IMR-90 (cell line): ENCODE data around the gene MTA1. TPM values are rescaled to one million over a fixed set of nuclear protein-coding genes. Genes with fewer than 3 reads are reported as not detected.

Source experiments
- ATAC-seq: fragments of 200-7000 bp; cut with Tn5 transposase; 2 replicates; pipeline ENCODE4 v1.9.1; 2020; ENCODE audit warnings: low read depth, mild to moderate bottlenecking, moderate library complexity
- BruUV-seq: library from RNA; stranded (reverse); fragments of 400-500 nt; replicated peaks from 2 replicates; lab custom pipeline; 2021; lab: Mats Ljungman, UMichigan
- CTCF ChIA-PET: fragments of 300-600 bp; formaldehyde crosslinking; extraction: SDS; loops from one replicate; lab custom pipeline; 2021; ENCODE audit warnings: antibody characterized with exemption; lab: Yijun Ruan, JAX
- POLR2A ChIA-PET: fragments of 300-600 bp; sonication (Branson Sonifier 250); formaldehyde crosslinking; loops from one replicate; lab custom pipeline; 2022; ENCODE audit warnings: antibody characterized with exemption; ENCODE audit not compliant: unreplicated experiment; lab: Charles Lee
- DNase-seq: peaks from one replicate; pipeline ENCODE4 v3.0.0; 2013
- H2AFZ ChIP-seq: replicated peaks from 2 replicates; pipeline ENCODE3; 2013; ENCODE audit warnings: low read length, mild to moderate bottlenecking; ENCODE audit not compliant: poor library complexity
- H2AK5ac ChIP-seq: 2 replicates; pipeline ENCODE4 v1.6.1; 2013; ENCODE audit warnings: low read depth, low read length, inconsistent platforms
- H2AK9ac ChIP-seq: replicated peaks from 2 replicates; pipeline ENCODE3; 2013; ENCODE audit warnings: mild to moderate bottlenecking, low read depth, low read length, moderate library complexity; ENCODE audit not compliant: poor library complexity
- H2BK120ac ChIP-seq: 2 replicates; pipeline ENCODE4 v1.6.1; 2013; ENCODE audit warnings: low read depth, low read length, inconsistent platforms
- H2BK15ac ChIP-seq: 3 replicates; pipeline ENCODE4 v1.6.1; 2013; ENCODE audit warnings: low read depth, low read length, inconsistent platforms
- H2BK20ac ChIP-seq: 2 replicates; pipeline ENCODE4 v1.6.1; 2013; ENCODE audit warnings: low read depth, mild to moderate bottlenecking, inconsistent platforms, low read length, moderate library complexity
- H2BK5ac ChIP-seq: 2 replicates; pipeline ENCODE4 v1.6.1; 2013; ENCODE audit warnings: mild to moderate bottlenecking, low read depth, low read length, inconsistent platforms; ENCODE audit not compliant: poor library complexity, severe bottlenecking
- H3K14ac ChIP-seq: replicated peaks from 2 replicates; pipeline ENCODE4 v1.6.1; 2013; ENCODE audit warnings: low read depth, low read length, inconsistent platforms
- H3K18ac ChIP-seq: 2 replicates; pipeline ENCODE4 v1.6.1; 2013; ENCODE audit warnings: low read depth, low read length, control low read depth
- H3K23ac ChIP-seq: 2 replicates; pipeline ENCODE4 v1.6.1; 2013; ENCODE audit warnings: low read depth, low read length, inconsistent platforms
- H3K27ac ChIP-seq: 2 replicates; pipeline ENCODE4 v1.5.1; 2013; ENCODE audit warnings: mild to moderate bottlenecking, control low read depth, low read length; ENCODE audit not compliant: insufficient read depth
- H3K27me3 ChIP-seq: 2 replicates; pipeline ENCODE4 v1.6.1; 2013; ENCODE audit warnings: low read length; ENCODE audit not compliant: control insufficient read depth, insufficient read depth
- H3K36me3 ChIP-seq: 2 replicates; pipeline ENCODE4 v1.6.1; 2013; ENCODE audit warnings: low read length, mixed read lengths; ENCODE audit not compliant: control insufficient read depth, insufficient read depth
- H3K4ac ChIP-seq: 2 replicates; pipeline ENCODE4 v1.6.1; 2013; ENCODE audit warnings: low read depth, low read length, inconsistent platforms
- H3K4me1 ChIP-seq: 2 replicates; pipeline ENCODE4 v1.6.1; 2013; ENCODE audit warnings: low read length, mixed read lengths; ENCODE audit not compliant: control insufficient read depth, insufficient read depth
- H3K4me2 ChIP-seq: 2 replicates; pipeline ENCODE4 v1.6.1; 2013; ENCODE audit warnings: low read depth, mild to moderate bottlenecking, control low read depth, low read length, moderate library complexity
- H3K4me3 ChIP-seq: 2 replicates; pipeline ENCODE4 v1.5.1; 2013; ENCODE audit warnings: low read depth, mild to moderate bottlenecking, control low read depth, low read length, moderate library complexity; ENCODE audit not compliant: insufficient read depth
- H3K56ac ChIP-seq: 2 replicates; pipeline ENCODE4 v1.6.1; 2013; ENCODE audit warnings: low read length, inconsistent platforms; ENCODE audit not compliant: insufficient read depth; ENCODE audit errors: extremely low read depth
- H3K79me1 ChIP-seq, 2 experiments: 2 replicates each; pipeline ENCODE4 v1.6.1; 2013; ENCODE audit warnings: low read length in 2 of 2, inconsistent platforms in 1 of 2, low read depth in 1 of 2
- H3K9ac ChIP-seq: 2 replicates; pipeline ENCODE4 v1.6.1; 2013; ENCODE audit warnings: low read depth, low read length, control low read depth
- H3K9me1 ChIP-seq: 2 replicates; pipeline ENCODE4 v1.6.1; 2013; ENCODE audit warnings: low read length, inconsistent platforms; ENCODE audit not compliant: insufficient read depth
- H3K9me3 ChIP-seq: 2 replicates; pipeline ENCODE4 v1.6.1; 2013; ENCODE audit warnings: low read length; ENCODE audit not compliant: control insufficient read depth, insufficient read depth
- H4K20me1 ChIP-seq: 2 replicates; pipeline ENCODE4 v1.6.1; 2013; ENCODE audit warnings: low read length, inconsistent platforms; ENCODE audit not compliant: insufficient read depth
- H4K5ac ChIP-seq: 2 replicates; pipeline ENCODE4 v1.6.1; 2013; ENCODE audit warnings: mild to moderate bottlenecking, low read depth, low read length, control low read depth
- H4K8ac ChIP-seq, 2 experiments: 2 replicates each; pipeline ENCODE4 v1.6.1; 2013; ENCODE audit warnings: low read depth in 2 of 2, low read length in 2 of 2, control low read depth in 1 of 2, inconsistent platforms in 1 of 2
- H4K91ac ChIP-seq: 2 replicates; pipeline ENCODE4 v1.6.1; 2013; ENCODE audit warnings: low read depth, low read length, inconsistent platforms; ENCODE audit not compliant: insufficient read depth
- BHLHE40 ChIP-seq: fragments of 150-350 bp; IDR thresholded peaks from 2 replicates; pipeline ENCODE4 v1.6.1; 2016; ENCODE audit warnings: mild to moderate bottlenecking, low read depth, low read length
- CHD1 ChIP-seq: IDR thresholded peaks from 2 replicates; pipeline ENCODE4 v1.6.1; 2012; ENCODE audit warnings: low read depth, low read length, improper control_type of control experiment
- FOS ChIP-seq: fragments of 150-350 bp; IDR thresholded peaks from 2 replicates; pipeline ENCODE4 v1.6.1; 2016; ENCODE audit warnings: low read depth, low read length
- MAFK ChIP-seq: IDR thresholded peaks from 2 replicates; pipeline ENCODE4 v1.6.1; 2012; ENCODE audit warnings: low read depth, low read length, improper control_type of control experiment
- MAZ ChIP-seq: IDR thresholded peaks from 2 replicates; pipeline ENCODE4 v1.6.1; 2012; ENCODE audit warnings: low read depth, mild to moderate bottlenecking, low read length, improper control_type of control experiment, moderate library complexity, borderline replicate concordance
- RAD21 ChIP-seq: IDR thresholded peaks from 2 replicates; pipeline ENCODE4 v1.6.1; 2012; ENCODE audit warnings: low read length, improper control_type of control experiment
- WGBS, 2 experiments: methylation state at CpG; one replicate each; pipeline versions ENCODE4 v1.1.5 to v1.1.7; 2013; ENCODE audit warnings: missing lambda C conversion rate in 2 of 2; ENCODE audit not compliant: insufficient read length in 1 of 2; ENCODE audit errors: extremely low coverage in 2 of 2; 5-methylcytosine and 5-hydroxymethylcytosine counted together
- dilution Hi-C: fragments of 300-500 bp; cut with HindIII; formaldehyde crosslinking; loops from one replicate; pipeline ENCODE4 v1.14.3; 2018; ENCODE audit warnings: low sequenced_read_pairs; ENCODE audit not compliant: unreplicated experiment
- in situ Hi-C: fragments of 300-500 bp; cut with MboI; formaldehyde crosslinking; loops from 3 replicates; pipeline ENCODE4 v1.14.3; 2019; ENCODE audit warnings: low sequenced_read_pairs, inconsistent platforms, mixed read lengths
- intact Hi-C: fragments of 100-400 bp; cut with micrococcal nuclease; formaldehyde crosslinking; loops from 2 replicates; pipeline ENCODE4 v1.10.0; 2022
- polyA plus RNA-seq, 3 experiments: library from polyadenylated mRNA; depleted of rRNA; stranded (reverse); fragments of >200 nt; gene quantifications; 2 replicates each; pipeline ENCODE4 v1.2.3, GENCODE V29; 2012; ENCODE audit warnings: low replicate concordance in 1 of 3
- total RNA-seq: library from RNA; depleted of rRNA; stranded (reverse); fragments of >200 nt; gene quantifications from 2 replicates; pipeline ENCODE4 v1.2.3, GENCODE V29; 2012
- TF ChIP-seq, protein P1 (sequence below): conservative IDR thresholded peaks from 2 replicates; pipeline ENCODE4 v1.5.1; 2012; ENCODE audit warnings: mild to moderate bottlenecking, low read depth, low read length, improper control_type of control experiment
- TF ChIP-seq, protein P2 (sequence below): fragments of 150-350 bp; IDR thresholded peaks from 2 replicates; pipeline ENCODE4 v1.6.1; 2016; ENCODE audit warnings: low read depth, mild to moderate bottlenecking, low read length, moderate library complexity, borderline replicate concordance

MTA1 gene
- total and polyA plus RNA-seq, 2 of the 4 experiments (the other 2 are of a cell fraction): 21.5 to 61.6 TPM

DNA sequence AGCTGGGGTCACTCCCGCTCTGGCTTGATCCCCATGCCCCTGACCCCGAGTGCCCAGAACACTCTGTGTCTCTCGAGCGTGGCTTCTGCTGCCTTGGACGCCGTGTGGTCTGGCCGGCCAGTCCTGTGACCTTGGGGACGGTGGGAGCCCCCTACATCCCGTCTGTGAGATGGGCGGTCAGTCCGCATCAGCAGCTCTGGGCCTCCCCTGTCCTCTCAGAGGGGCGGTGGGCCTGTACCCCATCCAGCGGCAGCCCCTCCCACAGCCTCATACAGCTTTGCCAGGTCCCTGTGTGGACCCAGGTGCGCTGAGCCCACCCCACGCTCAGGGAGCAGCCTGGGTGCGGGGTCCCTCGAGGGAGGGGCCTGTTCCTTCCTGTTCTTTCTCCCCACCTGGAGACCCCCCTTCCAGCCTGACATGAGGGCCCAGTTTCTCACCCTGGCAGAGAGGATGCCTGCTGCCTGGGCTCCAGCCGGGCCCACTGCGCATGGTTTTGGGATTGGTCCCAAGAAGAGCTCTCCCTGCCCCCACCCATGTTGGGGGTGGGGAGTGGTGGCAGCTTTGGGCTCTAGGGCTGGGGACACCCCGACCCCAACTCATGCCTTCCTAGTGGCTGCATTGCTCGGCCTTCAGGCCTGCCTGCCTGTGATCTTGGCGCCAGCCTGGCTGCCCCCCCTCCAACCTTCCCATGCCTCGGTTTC lies 1.5 kb downstream of the MTA1 start:
- H3K4me2 ChIP-seq: peak overlapping the region; percentile 99
- intact Hi-C loops (no loop called here), in situ Hi-C loops (no loop called here), dilution Hi-C loops (no loop called here)
- H3K36me3 ChIP-seq: peaks cover 9% of the 10 kb centered on the region; the same call in 1 of the 2 replicates
- H3K56ac ChIP-seq: no peak overlapping the region
- peak overlapping the region; percentile 58; the same call in 1 of the 2 replicates for H3K27ac ChIP-seq
- peak overlapping the region; percentile 82 for H3K14ac ChIP-seq
- ATAC-seq (0 out of 2 replicates have a peak, but pooled peaks have one; percentile 2), DNase-seq (no peak)
- H3K4me3 ChIP-seq: peak overlapping the region; percentile 87
- H2BK20ac ChIP-seq: no peak overlapping the region
- H2BK120ac ChIP-seq: no peak overlapping the region
- H2BK5ac ChIP-seq: no peak overlapping the region
- CTCF ChIA-PET: no interaction called here
- H4K5ac ChIP-seq: no peak overlapping the region
- H4K91ac ChIP-seq: peak overlapping the region; percentile 37
- no peaks in the 10 kb centered on the region for H3K9me3 ChIP-seq
- peak overlapping the region; percentile 33 for H2AFZ ChIP-seq
- TF ChIP-seq RAD21: no peak
- no peak for TF ChIP-seq MAZ
- TF ChIP-seq MAFK: no peak
- TF ChIP-seq BHLHE40: no peak
- TF ChIP-seq FOS: no peak
- no peak for TF ChIP-seq CHD1
- TF ChIP-seq, protein P1, sequence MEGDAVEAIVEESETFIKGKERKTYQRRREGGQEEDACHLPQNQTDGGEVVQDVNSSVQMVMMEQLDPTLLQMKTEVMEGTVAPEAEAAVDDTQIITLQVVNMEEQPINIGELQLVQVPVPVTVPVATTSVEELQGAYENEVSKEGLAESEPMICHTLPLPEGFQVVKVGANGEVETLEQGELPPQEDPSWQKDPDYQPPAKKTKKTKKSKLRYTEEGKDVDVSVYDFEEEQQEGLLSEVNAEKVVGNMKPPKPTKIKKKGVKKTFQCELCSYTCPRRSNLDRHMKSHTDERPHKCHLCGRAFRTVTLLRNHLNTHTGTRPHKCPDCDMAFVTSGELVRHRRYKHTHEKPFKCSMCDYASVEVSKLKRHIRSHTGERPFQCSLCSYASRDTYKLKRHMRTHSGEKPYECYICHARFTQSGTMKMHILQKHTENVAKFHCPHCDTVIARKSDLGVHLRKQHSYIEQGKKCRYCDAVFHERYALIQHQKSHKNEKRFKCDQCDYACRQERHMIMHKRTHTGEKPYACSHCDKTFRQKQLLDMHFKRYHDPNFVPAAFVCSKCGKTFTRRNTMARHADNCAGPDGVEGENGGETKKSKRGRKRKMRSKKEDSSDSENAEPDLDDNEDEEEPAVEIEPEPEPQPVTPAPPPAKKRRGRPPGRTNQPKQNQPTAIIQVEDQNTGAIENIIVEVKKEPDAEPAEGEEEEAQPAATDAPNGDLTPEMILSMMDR: no peak
- TF ChIP-seq, protein P2, sequence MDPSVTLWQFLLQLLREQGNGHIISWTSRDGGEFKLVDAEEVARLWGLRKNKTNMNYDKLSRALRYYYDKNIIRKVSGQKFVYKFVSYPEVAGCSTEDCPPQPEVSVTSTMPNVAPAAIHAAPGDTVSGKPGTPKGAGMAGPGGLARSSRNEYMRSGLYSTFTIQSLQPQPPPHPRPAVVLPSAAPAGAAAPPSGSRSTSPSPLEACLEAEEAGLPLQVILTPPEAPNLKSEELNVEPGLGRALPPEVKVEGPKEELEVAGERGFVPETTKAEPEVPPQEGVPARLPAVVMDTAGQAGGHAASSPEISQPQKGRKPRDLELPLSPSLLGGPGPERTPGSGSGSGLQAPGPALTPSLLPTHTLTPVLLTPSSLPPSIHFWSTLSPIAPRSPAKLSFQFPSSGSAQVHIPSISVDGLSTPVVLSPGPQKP: no peak
- H4K8ac ChIP-seq: 0 out of 4 replicates have a peak overlapping the region, but pooled peaks of 1 of the 2 experiments have one; percentile 17
- H2AK5ac ChIP-seq: peak overlapping the region; percentile 11; the same call in 1 of the 2 replicates
- no TSS peak for BruUV-seq
- WGBS, 2 experiments: 19% methylated on average over 7 of the region's 23 CpGs; no CpG with 5 or more reads in 1 of the 2 experiments
- peak overlapping the region; percentile 79 for H3K9ac ChIP-seq
- peak overlapping the region; percentile 17; the same call in 1 of the 2 replicates for H3K23ac ChIP-seq
- H3K79me1 ChIP-seq: peaks cover 4 to 46% of the 10 kb centered on the region in 2 experiments; a peak in 3 of 4 replicates
- H2AK9ac ChIP-seq: peak overlapping the region; percentile 99
- no peaks in the 10 kb centered on the region for H3K27me3 ChIP-seq
- POLR2A ChIA-PET: no interaction called here
- peaks cover 38% of the 10 kb centered on the region for H4K20me1 ChIP-seq
- no peak overlapping the region for H3K18ac ChIP-seq
- H3K4ac ChIP-seq: peak overlapping the region; percentile 20
- peaks cover 10% of the 10 kb centered on the region; the same call in 1 of the 2 replicates for H3K9me1 ChIP-seq
- H3K4me1 ChIP-seq: peaks cover 18% of the 10 kb centered on the region
- no peak overlapping the region for H2BK15ac ChIP-seq
